Tibial artery (tissue), 4 donors: ENCODE data around the gene SEH1L.

Experiments used
- DNase-seq, 2 donors: peaks; one replicate each; pipeline ENCODE4 v3.0.0-alpha.2; 2019
- H3K27ac ChIP-seq, 2 donors: fragments of 200-600 bp; sonication (generic) in 1 of 2; 1 replicate in 1 of 2; 2 replicates in 1 of 2; pipeline ENCODE4 v1.5.1; 2018 to 2019; ENCODE audit warnings: mild to moderate bottlenecking in 1 of 2
- H3K27me3 ChIP-seq, 2 donors: fragments of 200-600 bp; sonication (generic) in 1 of 2; one replicate each; pipeline versions ENCODE4 v1.5.1 to v1.6.0; 2016 to 2019
- H3K36me3 ChIP-seq, 3 donors: fragments of 200-600 bp; sonication (generic) in 2 of 3; one replicate each; pipeline ENCODE4 v1.5.1; 2016 to 2019; ENCODE audit warnings: mild to moderate bottlenecking in 2 of 3
- H3K4me1 ChIP-seq, 4 donors: fragments of 200-600 bp; sonication (generic) in 2 of 4; 1 replicate in 3 of 4; 2 replicates in 1 of 4; pipeline ENCODE4 v1.5.1; 2016 to 2019
- H3K4me3 ChIP-seq, 2 donors: fragments of 200-600 bp; sonication (generic) in 1 of 2; 1 replicate in 1 of 2; 2 replicates in 1 of 2; pipeline ENCODE4 v1.5.1; 2018 to 2019; ENCODE audit warnings: mild to moderate bottlenecking in 2 of 2
- H3K9me3 ChIP-seq, 3 donors: fragments of 200-600 bp; sonication (generic) in 1 of 3; one replicate each; pipeline ENCODE4 v1.5.1; 2016 to 2019
- intact Hi-C: fragments of 100-400 bp; cut with DNase I; formaldehyde crosslinking; loops from one replicate; pipeline ENCODE4 v1.15.0; 2023; ENCODE audit warnings: low total_unique reads
- TF ChIP-seq, protein P1 (sequence below), 2 experiments: fragments of 200-600 bp in 1 of 2; fragments of 450-650 bp in 1 of 2; IDR thresholded peaks; one replicate each; pipeline ENCODE4 v1.5.1; 2017 to 2019; ENCODE audit warnings: antibody characterized with exemption in 2 of 2, mild to moderate bottlenecking in 1 of 2, moderate library complexity in 1 of 2

Gene SEH1L

DNA sequence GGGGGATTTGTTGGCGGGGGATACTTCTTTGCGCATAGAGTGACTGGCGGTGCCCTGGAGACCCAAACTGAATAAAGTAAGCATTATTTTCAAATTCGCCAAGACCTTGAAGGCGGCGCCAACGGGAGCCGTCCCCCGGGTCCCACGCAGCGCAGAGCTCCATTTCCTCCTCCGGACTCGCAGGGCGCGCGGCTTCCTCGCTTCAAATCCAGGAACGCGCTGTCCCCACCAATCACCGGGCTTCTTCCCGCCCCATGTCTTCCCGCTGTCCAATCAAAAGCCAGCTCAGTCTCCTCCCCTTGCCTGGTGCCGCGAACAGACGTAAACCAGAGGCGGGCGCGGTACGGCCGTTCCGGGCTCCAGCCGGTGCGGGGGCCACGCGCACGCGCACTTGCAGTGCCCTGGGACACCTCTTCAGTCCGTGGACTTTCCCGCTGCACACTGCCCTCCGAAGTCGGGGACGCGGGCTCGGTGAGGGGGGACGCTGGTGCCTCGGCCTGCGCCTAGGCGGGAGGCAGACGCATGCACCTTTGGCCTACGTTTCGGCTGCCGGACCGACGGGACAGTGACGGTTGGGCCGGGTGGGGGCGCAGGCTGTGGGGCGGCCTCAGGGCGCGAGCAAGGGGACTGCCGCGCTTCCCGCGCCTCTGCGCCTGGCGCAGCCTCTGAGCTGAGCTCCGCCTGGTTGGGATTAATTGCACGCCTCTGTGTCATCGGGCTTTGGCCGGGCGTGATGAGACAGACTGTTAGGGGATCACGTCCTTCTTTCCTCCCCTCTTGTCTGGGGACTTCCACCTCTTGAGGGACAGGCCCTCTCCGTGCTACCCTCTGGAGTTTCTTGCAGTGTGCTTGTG lies 43.4 kb downstream of the SEH1L start, which contains the start of gene CEP192:
Gene CEP192 (plus strand): TSS at position 396 of the 854 bp plus-strand sequence. CDS start 8,063 bp downstream, outside the sequence.
- Histone ChIP-seq H3K27ac (peak within 1 kb of the TSS; percentile 79 to 82), H3K9me3 (no peaks in the 10 kb centered on the region), H3K4me1 (peaks cover 0 to 24% (median 17%) of the 10 kb centered on the region in 4 donors), H3K27me3 (no peaks in the 10 kb centered on the region), H3K36me3 (no peaks in the 10 kb centered on the region), H3K4me3 (peak within 1 kb of the TSS; percentile 81 to 90)
- intact Hi-C loops: loop anchor here (2.0 to 10.0 kb wide), 2 partner anchors 44 to 734 kb away; partner anchors contain the start of genes FAM210A and RNMT
- peak; percentile 97 to 98 for DNase-seq
- TF ChIP-seq, protein P1, sequence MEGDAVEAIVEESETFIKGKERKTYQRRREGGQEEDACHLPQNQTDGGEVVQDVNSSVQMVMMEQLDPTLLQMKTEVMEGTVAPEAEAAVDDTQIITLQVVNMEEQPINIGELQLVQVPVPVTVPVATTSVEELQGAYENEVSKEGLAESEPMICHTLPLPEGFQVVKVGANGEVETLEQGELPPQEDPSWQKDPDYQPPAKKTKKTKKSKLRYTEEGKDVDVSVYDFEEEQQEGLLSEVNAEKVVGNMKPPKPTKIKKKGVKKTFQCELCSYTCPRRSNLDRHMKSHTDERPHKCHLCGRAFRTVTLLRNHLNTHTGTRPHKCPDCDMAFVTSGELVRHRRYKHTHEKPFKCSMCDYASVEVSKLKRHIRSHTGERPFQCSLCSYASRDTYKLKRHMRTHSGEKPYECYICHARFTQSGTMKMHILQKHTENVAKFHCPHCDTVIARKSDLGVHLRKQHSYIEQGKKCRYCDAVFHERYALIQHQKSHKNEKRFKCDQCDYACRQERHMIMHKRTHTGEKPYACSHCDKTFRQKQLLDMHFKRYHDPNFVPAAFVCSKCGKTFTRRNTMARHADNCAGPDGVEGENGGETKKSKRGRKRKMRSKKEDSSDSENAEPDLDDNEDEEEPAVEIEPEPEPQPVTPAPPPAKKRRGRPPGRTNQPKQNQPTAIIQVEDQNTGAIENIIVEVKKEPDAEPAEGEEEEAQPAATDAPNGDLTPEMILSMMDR (IDR thresholded peaks at IDR 0.05): no peak

DNA sequence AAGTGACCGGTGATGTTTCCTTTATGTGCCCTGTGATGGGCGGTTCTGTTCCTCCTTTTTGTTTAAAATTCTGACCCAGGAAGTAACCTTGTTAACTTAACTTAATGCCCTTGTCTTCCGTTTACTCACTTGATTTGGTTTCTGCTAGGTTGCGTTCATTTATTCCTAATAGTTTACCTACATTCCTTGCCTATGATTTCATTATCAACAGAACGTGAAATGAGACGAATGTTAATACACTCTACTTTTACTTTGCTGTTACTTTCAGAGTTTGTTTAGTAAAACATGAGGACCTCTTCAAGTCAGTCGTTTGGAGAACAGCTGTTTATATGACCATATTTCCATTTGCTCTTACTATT lies 44.0 kb downstream of the SEH1L start:
- DNase-seq: no peak
- H3K27me3 ChIP-seq: no peaks in the 10 kb centered on the region
- H3K4me1 ChIP-seq: peaks cover 0 to 24% (median 17%) of the 10 kb centered on the region in 4 donors
- intact Hi-C loops: loop anchor here (2.0 to 10.0 kb wide), 2 partner anchors 45 to 733 kb away; partner anchors contain the start of genes FAM210A and RNMT
- TF ChIP-seq, protein P1 (IDR thresholded peaks at IDR 0.05): no peak
- peak overlapping the region; percentile 79 to 82 for H3K27ac ChIP-seq
- H3K9me3 ChIP-seq: no peaks in the 10 kb centered on the region
- H3K36me3 ChIP-seq: no peaks in the 10 kb centered on the region
- H3K4me3 ChIP-seq: peak overlapping the region; percentile 81 to 90

DNA sequence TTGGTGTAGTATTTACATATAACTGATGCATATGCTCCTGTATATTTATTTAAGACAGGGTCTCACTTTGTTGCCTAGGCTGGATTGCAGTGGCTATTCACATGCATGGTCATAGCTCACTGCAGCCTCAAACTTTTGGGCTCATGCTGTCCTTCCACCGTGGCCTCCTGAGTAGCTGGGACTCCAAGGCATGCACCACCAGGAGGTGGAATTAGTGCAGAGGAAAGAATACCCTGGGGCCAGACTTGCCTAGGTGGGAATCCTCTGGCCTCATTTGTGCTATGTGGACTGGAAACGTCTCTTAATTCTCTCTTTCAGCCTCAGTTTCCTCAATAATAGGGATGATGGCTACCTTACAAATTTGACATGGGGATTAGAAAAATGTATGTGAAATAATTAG lies 45.6 kb downstream of the SEH1L start:
- TF ChIP-seq, protein P1 (IDR thresholded peaks at IDR 0.05): no peak
- Histone ChIP-seq H3K36me3 (no peaks in the 10 kb centered on the region), H3K4me3 (no peak overlapping the region), H3K4me1 (peaks cover 0 to 24% (median 17%) of the 10 kb centered on the region in 4 donors), H3K27me3 (no peaks in the 10 kb centered on the region), H3K27ac (no peak overlapping the region), H3K9me3 (no peaks in the 10 kb centered on the region)
- intact Hi-C loops: loop anchor here (10.0 kb wide), 1 partner anchor 731 kb away; the partner anchor contains the start of genes FAM210A and RNMT
- no peak for DNase-seq

DNA sequence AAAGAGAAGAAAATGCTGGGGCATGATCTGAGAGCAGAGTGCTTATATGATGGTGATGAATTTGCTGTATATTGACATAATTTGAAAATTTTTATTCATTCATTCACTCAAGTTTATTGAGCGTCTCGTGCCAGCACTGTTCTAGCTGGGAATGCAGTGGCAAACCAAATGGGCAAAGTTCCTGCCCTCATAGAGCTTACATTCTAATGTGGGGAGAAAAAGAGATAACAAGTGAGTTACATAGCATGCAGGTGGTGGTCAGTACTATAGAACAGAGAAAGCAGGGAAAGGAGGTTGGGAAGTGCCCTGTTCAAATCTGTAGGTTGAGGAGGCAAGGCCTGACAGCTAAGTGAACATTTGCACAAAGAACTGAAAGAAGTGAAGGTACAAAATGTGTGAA lies 47.6 kb downstream of the SEH1L start:
- peaks cover 0 to 19% (median 15%) of the 10 kb centered on the region in 4 donors for H3K4me1 ChIP-seq
- intact Hi-C loops: loop anchor here (10.0 kb wide), 1 partner anchor 729 kb away; the partner anchor contains the start of genes FAM210A and RNMT
- H3K9me3 ChIP-seq: no peaks in the 10 kb centered on the region
- no peak overlapping the region for H3K27ac ChIP-seq
- TF ChIP-seq, protein P1 (IDR thresholded peaks at IDR 0.05): no peak
- DNase-seq: no peak
- H3K36me3 ChIP-seq: peaks cover 0 to under 1% (median 0%) of the 10 kb centered on the region in 3 donors
- no peak overlapping the region for H3K4me3 ChIP-seq
- H3K27me3 ChIP-seq: no peaks in the 10 kb centered on the region

DNA sequence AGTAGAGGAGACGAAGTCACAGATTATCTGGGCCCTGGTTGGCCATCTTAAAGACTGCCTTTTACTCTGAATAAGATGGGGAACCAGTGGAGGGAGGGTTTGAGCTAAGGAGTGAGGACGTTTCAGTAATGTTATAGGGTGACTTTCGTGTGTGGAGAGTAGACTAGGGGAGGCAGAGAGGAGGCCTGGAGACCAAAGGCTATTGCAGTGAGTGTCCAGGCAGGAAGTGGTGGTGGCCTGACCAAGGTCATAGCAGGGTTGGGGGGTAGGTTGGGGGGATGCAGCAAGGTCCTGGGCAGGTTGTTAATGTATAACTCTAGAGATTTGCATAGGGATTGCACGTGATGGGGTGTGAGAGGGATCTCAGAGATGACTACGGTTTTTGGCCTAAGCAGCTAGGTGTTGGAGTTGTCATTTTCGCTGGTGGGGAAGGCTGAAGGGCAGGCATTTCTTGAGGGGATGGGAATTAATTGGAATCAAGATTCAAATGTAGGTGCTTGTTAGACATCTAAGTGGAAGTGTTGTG lies 48.2 kb downstream of the SEH1L start:
- DNase-seq: no peak

More for the DNA sequence above, 48.2 kb downstream of the SEH1L start:
- Histone ChIP-seq H3K9me3 (no peaks in the 10 kb centered on the region), H3K4me1 (peaks cover 0 to 17% (median 14%) of the 10 kb centered on the region in 4 donors), H3K4me3 (no peak overlapping the region), H3K36me3 (peaks cover 0 to 6% (median 5%) of the 10 kb centered on the region in 3 donors), H3K27me3 (no peaks in the 10 kb centered on the region), H3K27ac (no peak overlapping the region)
- TF ChIP-seq, protein P1 (IDR thresholded peaks at IDR 0.05): no peak
- intact Hi-C loops: loop anchor here (10.0 kb wide), 1 partner anchor 729 kb away; the partner anchor contains the start of genes FAM210A and RNMT
